Stimulated activated CD8-positive, alpha-beta memory T cell treated with anti-CD3 and anti-CD28 coated beads, Interleukin-4, amount 100 ng/mL, for 1 hour (primary cell): ENCODE data around the gene TMED5.
"Not testable (repeated sequence)": the region's sequence is repeated elsewhere in the genome, so short reads cannot be mapped to it uniquely, and the experiment has no call there.

Source experiments
- DNase-seq, 2 donors: peaks; one replicate each; pipeline ENCODE4 v3.0.0-alpha.2; 2020; ENCODE audit warnings: low read depth in 2 of 2, low spot score in 1 of 2

TMED5 gene

GRCh38 chr1:93172778-93173177 lies 7.4 kb downstream of the TMED5 start:
- no peak for DNase-seq

GRCh38 chr1:93171549-93172034 lies 8.6 kb downstream of the TMED5 start:
- DNase-seq = no peak

- DNase-seq = not testable (repeated sequence)
These were observed 10.0 kb downstream of the TMED5 start for GRCh38 chr1:93170141-93170678.

GRCh38 chr1:93167006-93167405 lies 13.2 kb downstream of the TMED5 start:
- DNase-seq = no peak

GRCh38 chr1:93165895-93166294 lies 14.3 kb downstream of the TMED5 start:
- not testable (repeated sequence) for DNase-seq

- no peak for DNase-seq
These were observed 15.4 kb downstream of the TMED5 start for GRCh38 chr1:93164816-93165215.

- not testable (repeated sequence) for DNase-seq
These were observed 16.9 kb downstream of the TMED5 start for GRCh38 chr1:93163314-93163713.

GRCh38 chr1:93159337-93159736 lies 20.9 kb downstream of the TMED5 start:
- DNase-seq = no peak

GRCh38 chr1:93155335-93155734 lies 24.9 kb downstream of the TMED5 start:
- no peak for DNase-seq

GRCh38 chr1:93154898-93155297 lies 25.3 kb downstream of the TMED5 start:
- DNase-seq = no peak

GRCh38 chr1:93152835-93153234 lies 27.4 kb downstream of the TMED5 start:
- no peak for DNase-seq

- no peak for DNase-seq
These were observed 28.7 kb downstream of the TMED5 start for GRCh38 chr1:93151474-93151873.

- no peak for DNase-seq
These were observed 29.5 kb downstream of the TMED5 start for GRCh38 chr1:93150729-93151128.

GRCh38 chr1:93148001-93148400 lies 32.2 kb downstream of the TMED5 start:
- no peak for DNase-seq

- DNase-seq = no peak
These were observed 36.4 kb downstream of the TMED5 start for GRCh38 chr1:93143769-93144168.

- DNase-seq = no peak
These were observed 37.1 kb downstream of the TMED5 start for GRCh38 chr1:93143136-93143535.

- no peak for DNase-seq
These were observed 38.1 kb downstream of the TMED5 start for GRCh38 chr1:93142161-93142560.

- no peak for DNase-seq
These were observed 40.1 kb downstream of the TMED5 start for GRCh38 chr1:93140106-93140505.

GRCh38 chr1:93137604-93138292 lies 42.5 kb downstream of the TMED5 start:
- DNase-seq = no peak

- DNase-seq = no peak
These were observed 43.8 kb downstream of the TMED5 start for GRCh38 chr1:93136445-93136844.

GRCh38 chr1:93132638-93133037 lies 47.6 kb downstream of the TMED5 start:
- DNase-seq = no peak

GRCh38 chr1:93129507-93130099 lies 50.6 kb downstream of the TMED5 start:
- no peak for DNase-seq
